H1 (cell line): ENCODE data around the gene TMEM135. TPM values are rescaled to one million over a fixed set of nuclear protein-coding genes. Genes with fewer than 3 reads are reported as not detected.

Experiments
- CTCF ChIA-PET: fragments of 300-600 bp; sonication (Branson Sonifier 250); formaldehyde crosslinking; loops from one replicate; lab custom pipeline; 2021; ENCODE audit not compliant: partially characterized antibody; lab: Charles Lee
- POLR2A ChIA-PET: fragments of 300-600 bp; sonication (Branson Sonifier 250); formaldehyde crosslinking; loops from one replicate; lab custom pipeline; 2021; ENCODE audit warnings: inconsistent platforms; ENCODE audit not compliant: partially characterized antibody; lab: Charles Lee
- DNase-seq, 2 experiments: peaks; one replicate each; pipeline versions ENCODE4 v3.0.0 to v3.0.0-alpha.2; 2010 to 2022; ENCODE audit warnings: low spot score in 2 of 2, low read depth in 1 of 2, mixed read lengths in 1 of 2
- FAIRE-seq: peaks from 2 replicates; lab custom pipeline; 2011; peaks lifted over from hg19 to GRCh38; lab: Jason Lieb, UNC
- H2AFZ ChIP-seq: 2 replicates; pipeline ENCODE4 v1.8.1; 2012; ENCODE audit warnings: low read length, inconsistent platforms
- H2AK5ac ChIP-seq: 2 replicates; pipeline ENCODE4 v1.6.1; 2013; ENCODE audit warnings: low read depth, low read length
- H2BK120ac ChIP-seq: replicated peaks from 2 replicates; pipeline ENCODE3; 2013; ENCODE audit warnings: low read depth, low read length, inconsistent platforms
- H2BK12ac ChIP-seq: 2 replicates; pipeline ENCODE4 v1.6.1; 2013; ENCODE audit warnings: low read depth, low read length
- H2BK15ac ChIP-seq: 2 replicates; pipeline ENCODE4 v1.6.1; 2013; ENCODE audit warnings: low read length
- H2BK20ac ChIP-seq: 2 replicates; pipeline ENCODE4 v1.6.1; 2013; ENCODE audit warnings: low read length
- H2BK5ac ChIP-seq: 2 replicates; pipeline ENCODE4 v1.6.1; 2013; ENCODE audit warnings: low read depth, low read length
- H3K14ac ChIP-seq: 2 replicates; pipeline ENCODE4 v1.6.1; 2013; ENCODE audit warnings: inconsistent platforms; ENCODE audit not compliant: insufficient read length
- H3K18ac ChIP-seq: 2 replicates; pipeline ENCODE4 v1.6.1; 2013; ENCODE audit warnings: low read length; ENCODE audit errors: extremely low read depth
- H3K23ac ChIP-seq: 2 replicates; pipeline ENCODE4 v1.6.1; 2013; ENCODE audit warnings: inconsistent platforms; ENCODE audit not compliant: insufficient read length
- H3K23me2 ChIP-seq: 2 replicates; pipeline ENCODE4 v1.6.1; 2013; ENCODE audit warnings: low read depth, low read length
- H3K27ac ChIP-seq: 2 replicates; pipeline ENCODE4 v1.6.1; 2011; ENCODE audit warnings: low read depth, low read length, inconsistent platforms
- H3K27me3 ChIP-seq, 4 experiments: replicated peaks in 1 of 4; 1 replicate in 1 of 4; 2 replicates in 3 of 4; pipeline versions ENCODE4 v1.6.1 to v1.8.1; 2011 to 2013; ENCODE audit warnings: low read length in 3 of 4, mild to moderate bottlenecking in 3 of 4, inconsistent platforms in 2 of 4, mixed read lengths in 2 of 4, moderate library complexity in 1 of 4; ENCODE audit not compliant: control insufficient read depth in 3 of 4, insufficient read depth in 3 of 4; ENCODE audit errors: extremely low read depth in 1 of 4
- H3K36me3 ChIP-seq, 4 experiments: 2 replicates each; pipeline versions ENCODE4 v1.6.1 to v1.8.1; 2011 to 2013; ENCODE audit warnings: mild to moderate bottlenecking in 4 of 4, low read length in 3 of 4, moderate library complexity in 2 of 4, control low read depth in 1 of 4, inconsistent platforms in 1 of 4; ENCODE audit not compliant: insufficient read depth in 4 of 4, control insufficient read depth in 2 of 4
- H3K4ac ChIP-seq: replicated peaks from 2 replicates; pipeline ENCODE3; 2013; ENCODE audit warnings: low read length, low read depth, mixed read lengths, inconsistent platforms; ENCODE audit not compliant: insufficient read length
- H3K4me1 ChIP-seq, 4 experiments: replicated peaks in 1 of 4; 1 replicate in 1 of 4; 2 replicates in 3 of 4; pipeline versions ENCODE4 v1.6.1 to v1.8.1; 2011 to 2013; ENCODE audit warnings: low read length in 3 of 4, inconsistent platforms in 2 of 4, mixed read lengths in 1 of 4; ENCODE audit not compliant: insufficient read depth in 4 of 4, control insufficient read depth in 3 of 4
- H3K4me2 ChIP-seq, 2 experiments: 2 replicates each; pipeline versions ENCODE4 v1.6.1 to v1.8.1; 2011 to 2013; ENCODE audit warnings: low read depth in 2 of 2, low read length in 2 of 2, control low read depth in 1 of 2, inconsistent platforms in 1 of 2, mild to moderate bottlenecking in 1 of 2; ENCODE audit not compliant: insufficient read depth in 1 of 2
- H3K4me3 ChIP-seq, 4 experiments: fragments of 200-600, 300-600 bp in 1 of 4; sonication (generic), shearing (Covaris generic), sonication (Bioruptor Twin) in 1 of 4; 2 replicates each; pipeline versions ENCODE4 v1.5.1 to v1.8.1; 2011 to 2016; ENCODE audit warnings: low read length in 4 of 4, low read depth in 3 of 4, control low read depth in 2 of 4, inconsistent platforms in 2 of 4, mild to moderate bottlenecking in 2 of 4, mixed read lengths in 1 of 4, moderate library complexity in 1 of 4; ENCODE audit not compliant: insufficient read depth in 2 of 4; ENCODE audit errors: extremely low read depth in 1 of 4
- H3K56ac ChIP-seq: replicated peaks from 2 replicates; pipeline ENCODE3; 2013; ENCODE audit warnings: low read depth, mild to moderate bottlenecking, mixed read lengths, low read length, inconsistent platforms; ENCODE audit not compliant: insufficient read length
- H3K79me1 ChIP-seq: 2 replicates; pipeline ENCODE4 v1.6.1; 2013; ENCODE audit warnings: low read depth, low read length, control low read depth
- H3K79me2 ChIP-seq, 2 experiments: 2 replicates each; pipeline versions ENCODE4 v1.6.1 to v1.8.1; 2012 to 2013; ENCODE audit warnings: low read length in 2 of 2, mild to moderate bottlenecking in 2 of 2, inconsistent platforms in 1 of 2; ENCODE audit not compliant: insufficient read depth in 2 of 2, control insufficient read depth in 1 of 2
- H3K9ac ChIP-seq, 4 experiments: replicated peaks in 1 of 4; 1 replicate in 1 of 4; 2 replicates in 3 of 4; pipeline versions ENCODE4 v1.6.1 to v1.8.1; 2011 to 2013; ENCODE audit warnings: low read depth in 3 of 4, low read length in 3 of 4, control low read depth in 2 of 4, mild to moderate bottlenecking in 2 of 4, moderate library complexity in 2 of 4, inconsistent platforms in 1 of 4; ENCODE audit errors: extremely low read depth in 1 of 4
- H3K9me3 ChIP-seq, 2 experiments: 2 replicates each; pipeline versions ENCODE4 v1.6.1 to v1.8.1; 2012 to 2013; ENCODE audit warnings: mild to moderate bottlenecking in 2 of 2, moderate library complexity in 2 of 2, control low read depth in 1 of 2, inconsistent platforms in 1 of 2, low read depth in 1 of 2, low read length in 1 of 2, mixed read lengths in 1 of 2; ENCODE audit not compliant: insufficient read depth in 2 of 2
- H4K20me1 ChIP-seq, 2 experiments: replicated peaks in 1 of 2; 2 replicates each; pipeline versions ENCODE3 to v1.8.1; 2011 to 2013; ENCODE audit warnings: inconsistent platforms in 2 of 2, low read length in 2 of 2, mild to moderate bottlenecking in 1 of 2; ENCODE audit not compliant: insufficient read depth in 2 of 2, control insufficient read depth in 1 of 2
- H4K5ac ChIP-seq: 2 replicates; pipeline ENCODE4 v1.6.1; 2013; ENCODE audit warnings: low read length, low read depth, mixed read lengths, inconsistent platforms; ENCODE audit not compliant: insufficient read length
- H4K8ac ChIP-seq: 2 replicates; pipeline ENCODE4 v1.8.0; 2013; ENCODE audit warnings: mild to moderate bottlenecking, moderate library complexity, low read length, inconsistent platforms; ENCODE audit not compliant: insufficient read depth; ENCODE audit errors: extremely low read depth
- H4K91ac ChIP-seq: replicated peaks from 2 replicates; pipeline ENCODE3; 2013; ENCODE audit warnings: low read length, mixed read lengths, inconsistent platforms; ENCODE audit not compliant: insufficient read length
- ATF2 ChIP-seq: IDR thresholded peaks from 2 replicates; pipeline ENCODE4 v1.6.1; 2012; ENCODE audit warnings: low read length, inconsistent platforms
- POU5F1 ChIP-seq: IDR thresholded peaks from 2 replicates; pipeline ENCODE4 v1.6.1; 2011; ENCODE audit warnings: low read depth, mild to moderate bottlenecking, low read length, moderate library complexity
- RFX5 ChIP-seq: IDR thresholded peaks from 2 replicates; pipeline ENCODE4 v1.6.1; 2011; ENCODE audit warnings: low read depth, low read length, improper control_type of control experiment, borderline replicate concordance
- WGBS, 2 experiments: shearing (Covaris generic) in 1 of 2; methylation state at CpG; one replicate each; pipeline versions ENCODE4 v1.1.6 to v1.1.7; 2013 to 2015; ENCODE audit warnings: low lambda C conversion rate in 2 of 2, mixed read lengths in 2 of 2, inconsistent platforms in 1 of 2, low coverage in 1 of 2, missing lambda C conversion rate in 1 of 2; ENCODE audit not compliant: insufficient replicate concordance in 2 of 2, insufficient coverage in 1 of 2, insufficient read length in 1 of 2; ENCODE audit errors: extremely low coverage in 1 of 2, missing lambda C conversion rate in 1 of 2; 5-methylcytosine and 5-hydroxymethylcytosine counted together
- polyA plus RNA-seq, 7 experiments: library from polyadenylated mRNA; depleted of rRNA in 3 of 7; stranded (reverse) in 5 of 7; unstranded in 2 of 7; fragments of >200 nt in 5 of 7; fragments of 200-250 nt in 2 of 7; gene quantifications; 1 replicate in 5 of 7; 2 replicates in 1 of 7; 4 replicates in 1 of 7; pipeline versions ENCODE4 v1.2.1 to v1.2.3, GENCODE V29; 2011 to 2013; ENCODE audit warnings: missing spikeins in 2 of 7, mixed read lengths in 2 of 7
- total RNA-seq: library from RNA; stranded (reverse); fragmentation: NEBNext Ultra II Directional; extraction: Animal tissue kit (Norgen Biotek cat#: 25700); gene quantifications from 2 replicates; pipeline ENCODE4 v1.2.1, GENCODE V29; 2021

TMEM135 gene
- total and polyA plus RNA-seq, 2 of the 8 experiments (the other 6 are each of a cell fraction or from before 2014, with no cell fraction given), result 9.3 to 31.3 TPM

GRCh38 chr11:87259736-87260135 is 222.0 kb downstream of the TMEM135 start:
- no peak overlapping the region for H3K4me2 ChIP-seq
- H3K4me1 ChIP-seq, result no peaks in the 10 kb centered on the region; a peak in 1 of 7 replicates
- no peaks in the 10 kb centered on the region for H3K27me3 ChIP-seq
- H2BK20ac ChIP-seq, result no peak overlapping the region
- DNase-seq, result no peak
- H4K8ac ChIP-seq, result no peak overlapping the region
- no peak overlapping the region for H2BK12ac ChIP-seq
- H3K23ac ChIP-seq, result no peak overlapping the region
- H3K4me3 ChIP-seq, result no peak overlapping the region
- no peaks in the 10 kb centered on the region for H4K20me1 ChIP-seq
- no peaks in the 10 kb centered on the region for H3K9me3 ChIP-seq
- 95% methylated on average over 1 of the region's 1 CpG; no CpG with 5 or more reads in 1 of the 2 experiments for WGBS, 2 experiments
- no peak overlapping the region for H3K27ac ChIP-seq
- no peak overlapping the region for H2BK15ac ChIP-seq
- no peak overlapping the region for H3K56ac ChIP-seq
- H2BK120ac ChIP-seq, result no peak overlapping the region
- no peak overlapping the region for H3K9ac ChIP-seq
- H3K23me2 ChIP-seq, result no peaks in the 10 kb centered on the region
- H4K5ac ChIP-seq, result no peak overlapping the region
- POLR2A ChIA-PET, result no interaction called here
- H2AK5ac ChIP-seq, result no peak overlapping the region
- no peaks in the 10 kb centered on the region for H3K36me3 ChIP-seq
- no peak overlapping the region for H2AFZ ChIP-seq
- H3K18ac ChIP-seq, result no peak overlapping the region
- no peak for TF ChIP-seq POU5F1
- TF ChIP-seq ATF2, result no peak
- TF ChIP-seq RFX5, result no peak
- TF ChIP-seq, all 59 proteins: peak for 0
- no peak overlapping the region for H3K14ac ChIP-seq
- no peaks in the 10 kb centered on the region for H3K79me2 ChIP-seq
- no peak overlapping the region for H4K91ac ChIP-seq
- no peak overlapping the region for H2BK5ac ChIP-seq
- FAIRE-seq, result no peak
- H3K79me1 ChIP-seq, result no peaks in the 10 kb centered on the region
- H3K4ac ChIP-seq, result no peak overlapping the region
- CTCF ChIA-PET, result interaction anchor here (1.0 to 1.4 kb wide), 2 partner anchors 265 to 304 kb away, joined by 3 read pairs; partner anchors contain the start of gene FZD4
